C4-2B (cell line): ENCODE data around the gene IL10RA.

Experiments used
- ZFX ChIP-seq: fragments of 450-650 bp; IDR thresholded peaks from 2 replicates; pipeline ENCODE4 v1.6.1; 2017
- TF ChIP-seq, protein P1 (sequence below): fragments of 450-650 bp; conservative IDR thresholded peaks from 2 replicates; pipeline ENCODE4 v1.5.1; 2017; ENCODE audit warnings: mild to moderate bottlenecking

GRCh38 chr11:117989351-117990102, 3.3 kb downstream of the IL10RA start:
- TF ChIP-seq, protein P1, sequence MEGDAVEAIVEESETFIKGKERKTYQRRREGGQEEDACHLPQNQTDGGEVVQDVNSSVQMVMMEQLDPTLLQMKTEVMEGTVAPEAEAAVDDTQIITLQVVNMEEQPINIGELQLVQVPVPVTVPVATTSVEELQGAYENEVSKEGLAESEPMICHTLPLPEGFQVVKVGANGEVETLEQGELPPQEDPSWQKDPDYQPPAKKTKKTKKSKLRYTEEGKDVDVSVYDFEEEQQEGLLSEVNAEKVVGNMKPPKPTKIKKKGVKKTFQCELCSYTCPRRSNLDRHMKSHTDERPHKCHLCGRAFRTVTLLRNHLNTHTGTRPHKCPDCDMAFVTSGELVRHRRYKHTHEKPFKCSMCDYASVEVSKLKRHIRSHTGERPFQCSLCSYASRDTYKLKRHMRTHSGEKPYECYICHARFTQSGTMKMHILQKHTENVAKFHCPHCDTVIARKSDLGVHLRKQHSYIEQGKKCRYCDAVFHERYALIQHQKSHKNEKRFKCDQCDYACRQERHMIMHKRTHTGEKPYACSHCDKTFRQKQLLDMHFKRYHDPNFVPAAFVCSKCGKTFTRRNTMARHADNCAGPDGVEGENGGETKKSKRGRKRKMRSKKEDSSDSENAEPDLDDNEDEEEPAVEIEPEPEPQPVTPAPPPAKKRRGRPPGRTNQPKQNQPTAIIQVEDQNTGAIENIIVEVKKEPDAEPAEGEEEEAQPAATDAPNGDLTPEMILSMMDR: no peak
- TF ChIP-seq ZFX: no peak
